Right cardiac atrium (tissue), 5 donors: ENCODE results near the gene CDK14. TPM values are rescaled to one million over a fixed set of nuclear protein-coding genes. Genes with fewer than 3 reads are reported as not detected.

Experiments used
- ATAC-seq, 2 donors: fragments of 200-7000 bp; cut with Tn5 transposase; one replicate each; pipeline versions ENCODE4 v1.8.0 to v1.9.1; 2020; ENCODE audit warnings: moderate library complexity in 2 of 2, mild to moderate bottlenecking in 1 of 2
- DNase-seq, 3 donors: peaks; one replicate each; pipeline ENCODE4 v3.0.0-alpha.2; 2020
- H3K27ac ChIP-seq: one replicate; pipeline ENCODE4 v1.5.1; 2013; ENCODE audit warnings: mild to moderate bottlenecking, low read length, control low read depth, moderate library complexity
- H3K27me3 ChIP-seq: one replicate; pipeline ENCODE4 v1.6.1; 2013; ENCODE audit not compliant: control insufficient read depth, insufficient read depth
- H3K4me1 ChIP-seq: one replicate; pipeline ENCODE4 v1.6.1; 2013; ENCODE audit warnings: low read length; ENCODE audit not compliant: control insufficient read depth, insufficient read depth
- H3K4me3 ChIP-seq: one replicate; pipeline ENCODE4 v1.5.1; 2013; ENCODE audit warnings: low read length, control low read depth
- H3K9me3 ChIP-seq: one replicate; pipeline ENCODE4 v1.6.1; 2013; ENCODE audit warnings: low read length; ENCODE audit not compliant: control insufficient read depth
- WGBS: extraction: QIAGEN DNeasy Blood & Tissue Kit; methylation state at CpG from one replicate; pipeline ENCODE4 v1.1.7; 2013; 5-methylcytosine and 5-hydroxymethylcytosine counted together
- intact Hi-C, 4 donors: fragments of 100-400 bp; cut with DNase I; formaldehyde crosslinking; loops; one replicate each; pipeline versions ENCODE4 v1.11.0 to v1.14.0; 2022 to 2023
- polyA plus RNA-seq: library from polyadenylated mRNA; stranded (reverse); fragments of 200-250 nt; gene quantifications from one replicate; pipeline ENCODE4 v1.2.3, GENCODE V29; 2013
- total RNA-seq, 4 donors: library from RNA; stranded (reverse); fragmentation: NEBNext Ultra II Directional; extraction: Animal tissue kit (Norgen Biotek cat#: 25700); gene quantifications; one replicate each; pipeline ENCODE4 v1.2.1, GENCODE V29; 2021
- donor health status: healthy with polysubstance abuse.
- donor health status: DM: no; HTN: yes; CAD: no.
- donor health status: DM: no; HTN: no; CAD: no.
- donor health status: DM: no; HTN: yes; CAD: no; lungs with severe emphysema.
- donor health status: DM: yes; HTN: yes; CAD: no.

Gene CDK14
- total and polyA plus RNA-seq, 5 donors: 10.7 to 93.1 (median 59.6) TPM

- intact Hi-C loops: no loop called here
- DNase-seq (no peak), ATAC-seq (no peak)
- no peaks in the 10 kb centered on the region for H3K4me1 ChIP-seq
- no peaks in the 10 kb centered on the region for H3K27me3 ChIP-seq
- no peak overlapping the region for H3K27ac ChIP-seq
- WGBS: 82% methylated on average over 7 of the region's 7 CpGs
- no peak overlapping the region for H3K4me3 ChIP-seq
- no peaks in the 10 kb centered on the region for H3K9me3 ChIP-seq
Observed at GRCh38 chr7:90951986-90952954, 356.1 kb downstream of the CDK14 start.

DNA sequence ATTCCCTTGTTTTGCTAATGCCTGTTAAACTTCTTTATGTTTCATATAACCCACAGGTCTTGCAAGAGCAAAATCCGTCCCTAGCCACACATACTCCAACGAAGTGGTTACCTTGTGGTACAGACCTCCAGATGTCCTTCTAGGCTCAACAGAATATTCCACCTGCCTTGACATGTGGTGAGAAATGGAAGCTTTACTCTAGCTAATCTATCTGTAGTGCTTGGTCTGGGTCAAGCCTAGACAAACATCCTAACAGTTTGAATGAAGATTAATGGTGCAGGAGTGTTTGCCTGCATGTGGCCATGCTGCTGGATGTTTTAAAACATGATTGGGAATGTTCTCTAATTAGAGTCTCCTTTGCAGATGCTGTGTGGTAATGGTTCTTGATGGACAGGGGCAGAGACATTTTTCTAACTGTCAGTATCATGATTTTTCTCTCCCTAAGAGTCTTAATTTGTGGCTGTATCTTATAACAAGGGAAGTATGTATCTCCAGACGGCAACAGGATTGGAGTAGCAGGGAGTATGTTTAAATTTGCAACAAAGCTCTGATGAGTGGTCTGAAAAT lies 359.6 kb downstream of the CDK14 start:
- H3K27me3 ChIP-seq: no peaks in the 10 kb centered on the region
- no peaks in the 10 kb centered on the region for H3K4me1 ChIP-seq
- H3K9me3 ChIP-seq: no peaks in the 10 kb centered on the region
- intact Hi-C loops: no loop called here
- ATAC-seq (no peak), DNase-seq (no peak)
- WGBS: 72% methylated on average over 3 of the region's 3 CpGs
- H3K27ac ChIP-seq: no peak overlapping the region
- no peak overlapping the region for H3K4me3 ChIP-seq

GRCh38 chr7:90957883-90958282 lies 361.8 kb downstream of the CDK14 start:
- Histone ChIP-seq H3K9me3 (no peaks in the 10 kb centered on the region), H3K27me3 (no peaks in the 10 kb centered on the region), H3K4me3 (no peak overlapping the region), H3K27ac (no peak overlapping the region), H3K4me1 (no peaks in the 10 kb centered on the region)
- 72% methylated on average over 5 of the region's 5 CpGs for WGBS
- intact Hi-C loops: no loop called here
- ATAC-seq: no peak
- no peak for DNase-seq

- Histone ChIP-seq H3K27ac (no peak overlapping the region), H3K9me3 (no peaks in the 10 kb centered on the region), H3K27me3 (no peaks in the 10 kb centered on the region), H3K4me1 (no peaks in the 10 kb centered on the region), H3K4me3 (no peak overlapping the region)
- peak in 1 of 2 donors; percentile 71 for ATAC-seq
- intact Hi-C loops: no loop called here
- 63% methylated on average over 2 of the region's 2 CpGs for WGBS
- no peak for DNase-seq
Observed at GRCh38 chr7:90958647-90959046, 362.5 kb downstream of the CDK14 start.

DNA sequence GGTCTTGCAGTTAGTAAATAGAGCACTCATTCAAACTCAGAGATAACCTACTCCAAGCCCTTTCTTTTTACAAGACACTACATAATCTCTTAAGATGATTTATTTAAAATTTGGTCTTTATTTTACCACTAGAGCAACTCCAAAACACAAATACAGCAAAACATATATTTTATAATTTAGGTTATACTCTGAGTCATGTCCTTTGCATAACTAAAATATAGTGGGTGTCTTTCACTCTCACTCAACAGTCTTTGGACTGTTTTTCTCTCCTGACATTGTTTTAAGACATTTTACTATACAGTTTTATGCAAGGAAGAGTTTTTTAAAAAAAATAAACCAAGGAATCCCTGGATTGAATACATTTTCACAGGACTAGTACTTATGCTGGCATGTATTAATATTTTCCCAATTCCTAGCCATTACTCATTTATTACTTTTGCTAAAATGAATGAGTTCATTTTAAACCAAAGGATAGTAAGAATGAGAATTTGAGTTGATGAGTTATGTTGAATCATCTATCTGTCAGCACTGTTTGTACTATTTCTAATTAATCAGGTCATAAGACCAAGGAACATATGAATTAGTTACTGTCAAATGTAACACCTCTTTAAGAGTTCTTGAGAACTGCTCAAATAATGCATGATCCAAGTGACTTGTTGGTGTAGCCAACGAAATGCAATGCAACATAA lies 365.1 kb downstream of the CDK14 start:
- ATAC-seq: no peak
- 58% methylated on average over 1 of the region's 1 CpG for WGBS

DNA sequence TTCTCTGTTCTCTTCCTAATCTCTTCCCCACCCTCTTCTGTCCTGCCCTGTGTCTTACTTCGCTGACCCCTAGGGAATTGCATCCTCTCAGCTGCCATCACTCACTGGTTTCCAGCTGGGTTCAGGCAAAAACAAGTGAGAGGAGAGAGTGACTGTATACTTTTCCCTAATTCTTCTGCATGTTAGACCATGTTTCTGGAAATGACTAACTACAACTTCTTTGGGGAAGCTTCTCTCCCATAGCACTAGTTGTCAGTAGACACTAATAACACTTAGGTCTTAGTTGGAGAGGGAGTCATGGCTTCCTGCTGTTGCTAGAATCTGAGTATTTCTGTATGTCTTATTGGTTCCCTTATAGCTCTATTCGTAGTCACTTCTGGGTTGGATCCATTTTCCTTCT lies 369.1 kb downstream of the CDK14 start:
- WGBS: 78% methylated on average over 2 of the region's 2 CpGs
- Histone ChIP-seq H3K4me3 (no peak overlapping the region), H3K9me3 (no peaks in the 10 kb centered on the region), H3K27ac (no peak overlapping the region), H3K4me1 (no peaks in the 10 kb centered on the region), H3K27me3 (no peaks in the 10 kb centered on the region)
- intact Hi-C loops: no loop called here
- DNase-seq: no peak
- ATAC-seq: no peak

More for the DNA sequence above, 365.1 kb downstream of the CDK14 start:
- no peak overlapping the region for H3K4me3 ChIP-seq
- no peaks in the 10 kb centered on the region for H3K27me3 ChIP-seq
- H3K4me1 ChIP-seq: no peaks in the 10 kb centered on the region
- H3K9me3 ChIP-seq: no peaks in the 10 kb centered on the region
- no peak for DNase-seq
- H3K27ac ChIP-seq: no peak overlapping the region
- intact Hi-C loops: no loop called here

- H3K9me3 ChIP-seq: no peaks in the 10 kb centered on the region
- ATAC-seq (no peak), DNase-seq (no peak)
- H3K4me1 ChIP-seq: no peaks in the 10 kb centered on the region
- no peak overlapping the region for H3K4me3 ChIP-seq
- WGBS: 57% methylated on average over 1 of the region's 1 CpG
- intact Hi-C loops: no loop called here
- H3K27me3 ChIP-seq: no peaks in the 10 kb centered on the region
- H3K27ac ChIP-seq: no peak overlapping the region
Observed at GRCh38 chr7:90966346-90966745, 370.2 kb downstream of the CDK14 start.

GRCh38 chr7:90968871-90969270 lies 372.8 kb downstream of the CDK14 start:
- Histone ChIP-seq H3K27ac (no peak overlapping the region), H3K9me3 (no peaks in the 10 kb centered on the region), H3K27me3 (no peaks in the 10 kb centered on the region), H3K4me3 (no peak overlapping the region), H3K4me1 (no peaks in the 10 kb centered on the region)
- ATAC-seq: no peak
- 82% methylated on average over 4 of the region's 4 CpGs for WGBS
- intact Hi-C loops: no loop called here
- DNase-seq: no peak

DNA sequence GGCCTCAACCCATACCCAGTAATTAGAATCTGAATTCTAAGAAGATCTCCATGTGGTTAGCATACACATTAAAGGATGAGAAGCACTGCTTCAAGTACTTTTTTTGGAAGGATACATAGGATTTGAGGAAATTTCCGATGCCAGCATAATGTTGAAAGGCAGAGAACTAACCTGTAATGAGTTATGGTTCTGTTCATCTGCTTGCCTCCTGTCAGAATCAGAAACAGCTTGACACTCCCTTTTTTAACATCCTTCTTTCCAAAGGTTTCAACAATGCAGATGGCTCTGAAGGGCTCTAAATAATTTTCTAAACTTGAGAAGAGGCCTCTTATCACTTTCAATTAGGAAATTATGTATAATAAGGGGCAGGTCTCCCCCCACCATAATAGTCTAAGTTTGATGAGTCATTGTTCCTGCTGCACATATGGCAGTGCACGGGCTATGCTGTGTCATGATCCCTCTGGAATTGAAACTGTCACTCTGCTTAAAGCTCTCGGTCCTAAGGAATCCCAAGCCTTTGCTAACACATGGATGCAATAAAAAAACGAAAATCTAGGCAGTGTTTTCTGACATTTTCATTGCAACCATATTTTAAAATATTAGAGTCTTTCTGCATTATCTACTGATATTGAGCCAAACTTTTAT lies 376.9 kb downstream of the CDK14 start:
- H3K27me3 ChIP-seq: no peaks in the 10 kb centered on the region
- no peaks in the 10 kb centered on the region for H3K9me3 ChIP-seq
- no peak for ATAC-seq
- no peak for DNase-seq
- no peaks in the 10 kb centered on the region for H3K4me1 ChIP-seq
- WGBS: 67% methylated on average over 4 of the region's 4 CpGs
- H3K4me3 ChIP-seq: no peak overlapping the region
- H3K27ac ChIP-seq: no peak overlapping the region
- intact Hi-C loops: no loop called here

- DNase-seq (no peak), ATAC-seq (no peak)
- no peaks in the 10 kb centered on the region for H3K4me1 ChIP-seq
- 93% methylated on average over 5 of the region's 5 CpGs for WGBS
- intact Hi-C loops: no loop called here
- H3K4me3 ChIP-seq: no peak overlapping the region
- no peaks in the 10 kb centered on the region for H3K9me3 ChIP-seq
- H3K27me3 ChIP-seq: no peaks in the 10 kb centered on the region
- no peak overlapping the region for H3K27ac ChIP-seq
Observed at GRCh38 chr7:90977056-90977455, 380.9 kb downstream of the CDK14 start.

DNA sequence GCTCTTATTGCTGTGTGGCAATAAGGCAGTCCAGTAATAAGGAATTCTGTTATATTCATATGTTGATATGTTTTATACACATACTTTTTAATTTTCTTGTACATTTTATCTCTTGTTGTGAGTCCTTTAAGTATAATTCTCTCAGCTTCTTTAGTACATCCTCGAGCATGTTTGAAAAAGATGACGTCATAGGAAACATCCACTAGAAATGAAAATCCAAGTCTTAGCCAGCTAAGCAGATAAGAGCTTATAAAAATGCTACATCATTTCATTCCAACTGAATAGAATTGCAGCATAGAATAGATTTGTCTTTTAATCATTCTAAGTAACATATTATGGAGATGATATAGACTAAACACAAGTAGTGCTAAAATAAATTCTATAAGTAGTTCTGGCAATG lies 384.4 kb downstream of the CDK14 start:
- ATAC-seq: no peak
- Histone ChIP-seq H3K27me3 (no peaks in the 10 kb centered on the region), H3K4me1 (no peaks in the 10 kb centered on the region), H3K27ac (no peak overlapping the region), H3K4me3 (no peak overlapping the region), H3K9me3 (no peaks in the 10 kb centered on the region)
- 21% methylated on average over 2 of the region's 2 CpGs for WGBS
- DNase-seq: no peak
- intact Hi-C loops: no loop called here
